Thyroid gland (tissue), 4 donors: Measurements from ENCODE around the gene MYH6. TPM values are rescaled to one million over a fixed set of nuclear protein-coding genes. Genes with fewer than 3 reads are reported as not detected.

Experiments used
- DNase-seq, 2 donors: peaks; one replicate each; pipeline ENCODE4 v3.0.0-alpha.2; 2019
- H3K27ac ChIP-seq, 3 donors: fragments of 200-600 bp; sonication (generic); 1 replicate in 2 of 3; 2 replicates in 1 of 3; pipeline ENCODE4 v1.5.1; 2016 to 2019; ENCODE audit warnings: mild to moderate bottlenecking in 1 of 3, moderate library complexity in 1 of 3
- H3K27me3 ChIP-seq: fragments of 200-600 bp; sonication (generic); one replicate; pipeline ENCODE4 v1.5.1; 2019
- H3K36me3 ChIP-seq, 2 donors: fragments of 200-600 bp; sonication (generic); one replicate each; pipeline ENCODE4 v1.5.1; 2016 to 2019
- H3K4me1 ChIP-seq, 2 donors: fragments of 200-600 bp; sonication (generic); one replicate each; pipeline ENCODE4 v1.5.1; 2017 to 2019
- H3K4me3 ChIP-seq, 3 donors: fragments of 200-600 bp; sonication (generic); replicated peaks in 1 of 3; 1 replicate in 2 of 3; 2 replicates in 1 of 3; pipeline ENCODE4 v1.5.1; 2016; ENCODE audit warnings: mild to moderate bottlenecking in 1 of 3
- H3K9me3 ChIP-seq: fragments of 200-600 bp; sonication (generic); one replicate; pipeline ENCODE4 v1.5.1; 2017
- CTCF ChIP-seq, 6 experiments: fragments of 200-600 bp in 3 of 6; fragments of 450-650 bp in 3 of 6; sonication (generic) in 3 of 6; IDR thresholded peaks; one replicate each; pipeline ENCODE4 v1.5.1; 2016 to 2019; ENCODE audit warnings: antibody characterized with exemption in 6 of 6, mild to moderate bottlenecking in 2 of 6, inconsistent platforms in 1 of 6, moderate library complexity in 1 of 6
- POLR2A ChIP-seq, 2 donors: fragments of 450-650 bp; IDR thresholded peaks; one replicate each; pipeline ENCODE4 v1.6.1; 2017; ENCODE audit warnings: antibody characterized with exemption in 2 of 2, mild to moderate bottlenecking in 2 of 2, moderate library complexity in 1 of 2
- WGBS, 2 donors: methylation state at CpG; one replicate each; pipeline ENCODE4 v1.1.5; 2017; 5-methylcytosine and 5-hydroxymethylcytosine counted together
- intact Hi-C: fragments of 100-400 bp; cut with DNase I; formaldehyde crosslinking; loops from one replicate; pipeline ENCODE4 v1.15.1; 2023
- total RNA-seq, 4 donors: library from RNA; depleted of rRNA; stranded (reverse); fragments of >200 nt; gene quantifications; one replicate each; pipeline ENCODE4 v1.2.3, GENCODE V29; 2016

The MYH6 gene
- total RNA-seq, 4 donors from 2014 or later: not detected

- peaks cover 0 to 4% of the 10 kb centered on the region in 2 donors for H3K4me1 ChIP-seq
- DNase-seq: no peak
- H3K9me3 ChIP-seq: no peaks in the 10 kb centered on the region
- WGBS, 2 donors: 84 to 90% methylated on average over 9 to 19 of the region's 27 CpGs
- H3K27me3 ChIP-seq: no peaks in the 10 kb centered on the region
- no peak overlapping the region for H3K4me3 ChIP-seq
- H3K36me3 ChIP-seq: no peaks in the 10 kb centered on the region
- intact Hi-C loops: no loop called here
- TF ChIP-seq POLR2A (IDR thresholded peaks at IDR 0.05): no peak
- TF ChIP-seq CTCF (IDR thresholded peaks at IDR 0.05): no peak
- no peak overlapping the region for H3K27ac ChIP-seq
Measured at GRCh38 chr14:23346693-23347405, 61.2 kb downstream of the MYH6 start.

- no peaks in the 10 kb centered on the region for H3K4me1 ChIP-seq
- TF ChIP-seq CTCF (IDR thresholded peaks at IDR 0.05): no peak
- no peak for TF ChIP-seq POLR2A (IDR thresholded peaks at IDR 0.05)
- no peaks in the 10 kb centered on the region for H3K36me3 ChIP-seq
- no peaks in the 10 kb centered on the region for H3K9me3 ChIP-seq
- no peak overlapping the region for H3K27ac ChIP-seq
- H3K4me3 ChIP-seq: no peak overlapping the region
- 77 to 81% methylated on average over 9 to 13 of the region's 13 CpGs for WGBS, 2 donors
- no peaks in the 10 kb centered on the region for H3K27me3 ChIP-seq
- intact Hi-C loops: no loop called here
- DNase-seq: no peak
Measured at GRCh38 chr14:23345987-23346692, 61.9 kb downstream of the MYH6 start.

GRCh38 chr14:23344481-23344880, 63.6 kb downstream of the MYH6 start:
- Histone ChIP-seq H3K9me3 (no peaks in the 10 kb centered on the region), H3K4me3 (no peak overlapping the region), H3K27me3 (no peaks in the 10 kb centered on the region), H3K36me3 (no peaks in the 10 kb centered on the region), H3K4me1 (no peaks in the 10 kb centered on the region), H3K27ac (no peak overlapping the region)
- DNase-seq: no peak
- intact Hi-C loops: no loop called here
- 70 to 74% methylated on average over 3 of the region's 3 CpGs for WGBS, 2 donors
- TF ChIP-seq POLR2A (IDR thresholded peaks at IDR 0.05) (no peak), CTCF (IDR thresholded peaks at IDR 0.05) (no peak)

DNA sequence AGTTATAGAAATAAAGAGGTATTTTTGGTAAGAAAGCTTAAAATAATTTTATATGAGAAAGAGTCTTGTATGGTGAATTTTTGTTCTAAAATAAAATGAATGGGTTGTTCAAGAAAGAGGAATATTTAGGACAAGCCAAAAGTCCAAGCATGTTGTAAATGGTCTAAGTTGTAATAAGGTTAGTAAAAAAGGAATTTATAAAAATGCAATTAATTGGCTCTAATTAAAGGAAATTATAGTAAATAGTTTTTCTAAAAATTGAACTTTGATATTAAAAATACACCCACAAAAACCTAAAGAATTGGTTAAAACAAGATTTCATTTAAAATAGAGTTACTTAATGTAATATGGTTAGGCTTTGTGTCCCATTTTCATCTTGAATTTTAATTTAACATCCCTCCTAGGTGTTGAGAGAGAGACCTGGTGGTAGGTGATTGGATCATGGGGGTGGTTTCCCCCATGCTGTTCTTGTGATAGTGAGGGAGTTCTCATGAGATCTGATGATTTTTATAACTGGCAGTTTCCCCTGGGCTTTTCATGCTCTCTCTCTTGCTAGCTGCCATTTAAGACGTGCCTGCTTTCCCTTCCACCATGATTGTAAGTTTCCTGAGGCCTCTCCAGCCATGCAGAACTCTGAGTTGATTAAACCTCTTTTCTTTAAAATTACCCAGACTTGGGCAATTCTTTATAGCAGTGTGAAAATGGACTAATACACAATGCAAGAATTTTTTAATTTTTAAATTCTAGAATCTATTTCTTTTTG, 68.4 kb downstream of the MYH6 start:
- no peaks in the 10 kb centered on the region for H3K9me3 ChIP-seq
- H3K4me1 ChIP-seq: no peaks in the 10 kb centered on the region
- intact Hi-C loops: no loop called here
- no peak overlapping the region for H3K27ac ChIP-seq
- DNase-seq: no peak
- no peaks in the 10 kb centered on the region for H3K27me3 ChIP-seq
- H3K4me3 ChIP-seq: no peak overlapping the region
- TF ChIP-seq CTCF (IDR thresholded peaks at IDR 0.05): no peak
- no peak for TF ChIP-seq POLR2A (IDR thresholded peaks at IDR 0.05)
- WGBS, 2 donors: 86 to 91% methylated on average over 1 of the region's 1 CpG
- H3K36me3 ChIP-seq: no peaks in the 10 kb centered on the region
